ENCODE results near the gene UQCR11.

UQCR11 gene

DNA sequence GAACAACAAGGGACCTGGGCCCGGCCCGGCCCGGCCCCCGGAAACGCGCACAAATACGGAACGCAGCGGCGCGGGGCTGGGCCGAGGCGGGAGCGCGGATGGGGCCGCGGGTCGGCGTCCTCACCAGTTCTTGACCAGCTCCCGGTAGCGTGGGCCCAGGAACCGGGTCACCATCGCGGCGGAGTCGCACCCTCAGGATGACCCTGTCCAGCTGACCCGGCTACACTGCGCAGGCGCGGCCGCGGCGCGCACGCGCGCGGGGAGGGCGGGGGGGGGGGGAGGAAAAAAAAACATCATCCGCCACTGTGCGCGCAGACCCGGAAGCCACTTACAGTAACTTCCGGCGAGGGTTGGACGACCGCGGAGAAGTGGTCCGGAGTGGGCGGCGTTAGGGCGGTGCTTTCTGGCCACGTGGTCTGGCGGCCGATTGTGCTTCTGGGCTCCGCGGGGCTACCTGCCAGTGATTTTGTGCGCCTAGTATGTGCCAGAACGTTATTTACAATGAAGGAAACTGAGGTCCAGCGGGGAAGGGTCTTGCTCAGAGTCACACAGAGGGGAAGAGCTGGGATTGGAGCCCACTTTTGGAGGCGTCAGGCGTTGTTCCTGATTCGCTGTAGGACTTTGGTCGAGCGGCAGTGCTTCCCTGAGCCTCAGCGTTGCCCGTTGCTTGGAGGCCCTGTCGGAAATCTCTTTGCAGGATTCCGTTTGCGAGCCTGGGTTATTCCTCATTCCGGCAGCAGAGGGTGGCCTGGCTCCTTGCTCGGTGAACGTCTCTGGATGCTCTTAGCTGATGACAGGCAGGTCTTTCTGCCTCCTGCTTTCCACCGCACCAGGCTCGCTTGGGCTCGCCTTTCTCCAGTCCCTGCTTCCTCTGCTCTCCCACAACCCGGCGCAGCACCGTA is at the start of gene UQCR11:
Gene UQCR11, minus strand, starts transcription at position 227 of the 902 bp plus-strand sequence. Its CDS starts 53 bp downstream, at position 174.
- H3K4me1 ChIP-seq (ENCODE audit: control insufficient read depth, insufficient read depth, low read length): no peaks in the 10 kb centered on the region
- whole genome bisulfite sequencing (ENCODE audit: insufficient coverage, insufficient read length): no CpG with 5 or more reads among the region's 79 CpGs

GRCh38 chr19:1654178-1654792 is 49.0 kb upstream of the UQCR11 start:
- Histone ChIP-seq H3K27me3 (ENCODE audit: control insufficient read depth, insufficient read depth, low read length) (no peaks in the 10 kb centered on the region), H3K36me3 (ENCODE audit: control insufficient read depth, insufficient read depth, low read length) (peaks cover 3% of the 10 kb centered on the region; the same call in 1 of the 2 replicates), H3K4me1 (ENCODE audit: control insufficient read depth, insufficient read depth, low read length) (0 out of 2 replicates have a peak, but pooled peaks cover 2% of the 10 kb centered on the region), H3K4me3 (ENCODE audit: low read length) (no peak overlapping the region), H3K27ac (ENCODE audit: low read length) (no peak overlapping the region), H3K9me3 (ENCODE audit: control insufficient read depth, insufficient read depth, low read length) (no peaks in the 10 kb centered on the region)
- no peak for DNase-seq (ENCODE audit: low read depth, low spot score)
- WGBS (ENCODE audit: insufficient coverage, insufficient read length): no CpG with 5 or more reads among the region's 18 CpGs

More for the DNA sequence above, at the start of gene UQCR11:
- H3K4me3 ChIP-seq (ENCODE audit: low read length): peak within 1 kb of the TSS; percentile 80
- peak; percentile 72 for DNase-seq (ENCODE audit: low read depth, low spot score)
- peaks cover 11% of the 10 kb centered on the region for H3K36me3 ChIP-seq (ENCODE audit: control insufficient read depth, insufficient read depth, low read length)
- no peak within 1 kb of the TSS for H3K27ac ChIP-seq (ENCODE audit: low read length)
- H3K9me3 ChIP-seq (ENCODE audit: control insufficient read depth, insufficient read depth, low read length): no peaks in the 10 kb centered on the region
- H3K27me3 ChIP-seq (ENCODE audit: control insufficient read depth, insufficient read depth, low read length): no peaks in the 10 kb centered on the region

DNA sequence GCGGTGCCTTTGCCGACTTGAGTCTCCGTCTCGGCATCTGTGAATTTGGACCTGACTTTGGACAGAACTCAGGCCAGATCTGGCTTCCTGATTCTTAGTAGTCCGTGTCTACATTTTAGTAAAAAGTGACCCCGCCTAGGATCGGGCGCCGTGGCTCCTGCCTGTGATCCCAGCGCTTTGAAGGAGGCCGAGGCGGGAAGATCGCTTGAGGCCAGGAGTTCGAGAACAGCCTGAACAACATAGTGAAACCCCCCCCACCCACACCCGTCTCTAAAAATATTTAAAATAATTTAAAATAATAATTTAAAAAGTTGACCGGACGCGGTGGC is 48.0 kb upstream of the UQCR11 start:
- Histone ChIP-seq H3K27ac (ENCODE audit: low read length) (no peak overlapping the region), H3K9me3 (ENCODE audit: control insufficient read depth, insufficient read depth, low read length) (no peaks in the 10 kb centered on the region), H3K4me1 (ENCODE audit: control insufficient read depth, insufficient read depth, low read length) (0 out of 2 replicates have a peak, but pooled peaks cover 2% of the 10 kb centered on the region), H3K4me3 (ENCODE audit: low read length) (peak overlapping the region; percentile 25; the same call in 1 of the 2 replicates), H3K36me3 (ENCODE audit: control insufficient read depth, insufficient read depth, low read length) (peaks cover 10% of the 10 kb centered on the region), H3K27me3 (ENCODE audit: control insufficient read depth, insufficient read depth, low read length) (no peaks in the 10 kb centered on the region)
- no CpG with 5 or more reads among the region's 18 CpGs for WGBS (ENCODE audit: insufficient coverage, insufficient read length)
- no peak for DNase-seq (ENCODE audit: low read depth, low spot score)

DNA sequence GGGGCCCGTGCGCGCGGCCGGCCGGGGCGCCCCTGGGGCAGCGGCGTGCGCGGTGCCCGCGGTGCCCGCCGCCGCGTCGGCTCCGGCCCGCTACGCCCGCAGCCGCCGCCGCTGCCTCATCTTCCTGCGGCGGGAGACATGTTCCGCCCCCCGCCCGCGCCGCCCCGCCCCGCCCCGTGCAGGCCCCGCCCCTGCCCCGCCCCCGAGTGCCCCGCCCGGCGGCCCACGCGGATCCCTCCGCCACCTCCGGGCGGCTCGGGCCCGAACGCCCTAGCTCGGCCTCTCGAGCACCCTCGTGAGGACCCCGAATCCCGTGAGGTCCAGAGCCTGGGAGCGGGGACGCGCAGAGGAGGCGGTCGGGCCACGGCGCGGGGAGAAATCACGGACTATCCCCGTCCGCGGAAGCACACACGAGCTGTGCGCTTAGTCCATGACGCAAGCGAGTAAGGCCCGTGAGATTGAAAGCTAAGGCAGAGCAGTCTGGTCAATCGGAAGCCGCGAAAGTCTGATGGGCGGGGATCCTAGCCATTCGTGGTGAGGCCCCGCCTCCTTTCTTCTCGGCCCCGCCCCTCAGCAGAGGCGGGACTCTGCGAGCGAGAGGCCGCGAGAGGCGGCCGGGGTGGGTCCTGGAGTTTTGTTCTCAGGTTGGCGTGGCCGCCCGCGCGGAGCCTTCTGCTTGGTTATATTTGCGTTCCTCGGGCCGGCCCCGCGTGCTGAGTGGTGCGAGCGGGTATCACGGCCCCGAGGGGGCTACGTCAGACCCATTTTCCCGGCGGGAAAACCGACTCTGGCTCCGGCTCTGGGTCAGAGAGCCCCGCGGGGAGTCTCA is 47.4 kb upstream of the UQCR11 start, which contains the start of gene TCF3:
Gene TCF3, minus strand, starts transcription at position 145 of the 829 bp plus-strand sequence. CDS start 2,367 bp downstream, outside the sequence.
- no CpG with 5 or more reads among the region's 107 CpGs for WGBS (ENCODE audit: insufficient coverage, insufficient read length)
- Histone ChIP-seq H3K9me3 (ENCODE audit: control insufficient read depth, insufficient read depth, low read length) (no peaks in the 10 kb centered on the region), H3K4me1 (ENCODE audit: control insufficient read depth, insufficient read depth, low read length) (0 out of 2 replicates have a peak, but pooled peaks cover 2% of the 10 kb centered on the region), H3K4me3 (ENCODE audit: low read length) (peak within 1 kb of the TSS; percentile 82; the same call in 1 of the 2 replicates), H3K27me3 (ENCODE audit: control insufficient read depth, insufficient read depth, low read length) (no peaks in the 10 kb centered on the region), H3K36me3 (ENCODE audit: control insufficient read depth, insufficient read depth, low read length) (peaks cover 16% of the 10 kb centered on the region), H3K27ac (ENCODE audit: low read length) (no peak within 1 kb of the TSS)
- DNase-seq (ENCODE audit: low read depth, low spot score): peak; percentile 91

- no CpG with 5 or more reads among the region's 101 CpGs for WGBS (ENCODE audit: insufficient coverage, insufficient read length)
- peak overlapping the region; percentile 82; the same call in 1 of the 2 replicates for H3K4me3 ChIP-seq (ENCODE audit: low read length)
- DNase-seq (ENCODE audit: low read depth, low spot score): no peak
Observed at GRCh38 chr19:1651568-1652291, 46.5 kb upstream of the UQCR11 start.

GRCh38 chr19:1650650-1651567 is 45.6 kb upstream of the UQCR11 start:
- H3K36me3 ChIP-seq (ENCODE audit: control insufficient read depth, insufficient read depth, low read length): peaks cover 32% of the 10 kb centered on the region
- no peaks in the 10 kb centered on the region for H3K9me3 ChIP-seq (ENCODE audit: control insufficient read depth, insufficient read depth, low read length)
- H3K27me3 ChIP-seq (ENCODE audit: control insufficient read depth, insufficient read depth, low read length): no peaks in the 10 kb centered on the region
- H3K4me1 ChIP-seq (ENCODE audit: control insufficient read depth, insufficient read depth, low read length): peaks cover 2% of the 10 kb centered on the region; the same call in 1 of the 2 replicates
- peak overlapping the region; percentile 82 for H3K4me3 ChIP-seq (ENCODE audit: low read length)
- WGBS (ENCODE audit: insufficient coverage, insufficient read length): no CpG with 5 or more reads among the region's 36 CpGs
- DNase-seq (ENCODE audit: low read depth, low spot score): no peak
- no peak overlapping the region for H3K27ac ChIP-seq (ENCODE audit: low read length)

More at GRCh38 chr19:1651568-1652291, 46.5 kb upstream of the UQCR11 start:
- H3K27me3 ChIP-seq (ENCODE audit: control insufficient read depth, insufficient read depth, low read length): no peaks in the 10 kb centered on the region
- H3K9me3 ChIP-seq (ENCODE audit: control insufficient read depth, insufficient read depth, low read length): no peaks in the 10 kb centered on the region
- H3K36me3 ChIP-seq (ENCODE audit: control insufficient read depth, insufficient read depth, low read length): peaks cover 25% of the 10 kb centered on the region
- peaks cover 2% of the 10 kb centered on the region; the same call in 1 of the 2 replicates for H3K4me1 ChIP-seq (ENCODE audit: control insufficient read depth, insufficient read depth, low read length)
- H3K27ac ChIP-seq (ENCODE audit: low read length): no peak overlapping the region

- WGBS (ENCODE audit: insufficient coverage, insufficient read length): no CpG with 5 or more reads among the region's 20 CpGs
- peaks cover 2% of the 10 kb centered on the region; the same call in 1 of the 2 replicates for H3K4me1 ChIP-seq (ENCODE audit: control insufficient read depth, insufficient read depth, low read length)
- DNase-seq (ENCODE audit: low read depth, low spot score): no peak
- H3K36me3 ChIP-seq (ENCODE audit: control insufficient read depth, insufficient read depth, low read length): peaks cover 40% of the 10 kb centered on the region
- H3K9me3 ChIP-seq (ENCODE audit: control insufficient read depth, insufficient read depth, low read length): no peaks in the 10 kb centered on the region
- no peak overlapping the region for H3K27ac ChIP-seq (ENCODE audit: low read length)
- H3K27me3 ChIP-seq (ENCODE audit: control insufficient read depth, insufficient read depth, low read length): no peaks in the 10 kb centered on the region
- peak overlapping the region; percentile 82; the same call in 1 of the 2 replicates for H3K4me3 ChIP-seq (ENCODE audit: low read length)
Observed at GRCh38 chr19:1649706-1650649, 44.7 kb upstream of the UQCR11 start.

GRCh38 chr19:1648920-1649541 is 43.8 kb upstream of the UQCR11 start:
- H3K27me3 ChIP-seq (ENCODE audit: control insufficient read depth, insufficient read depth, low read length): no peaks in the 10 kb centered on the region
- no peak overlapping the region for H3K27ac ChIP-seq (ENCODE audit: low read length)
- peaks cover 2% of the 10 kb centered on the region; the same call in 1 of the 2 replicates for H3K4me1 ChIP-seq (ENCODE audit: control insufficient read depth, insufficient read depth, low read length)
- no peak for DNase-seq (ENCODE audit: low read depth, low spot score)
- H3K36me3 ChIP-seq (ENCODE audit: control insufficient read depth, insufficient read depth, low read length): peaks cover 46% of the 10 kb centered on the region
- no CpG with 5 or more reads among the region's 23 CpGs for WGBS (ENCODE audit: insufficient coverage, insufficient read length)
- no peak overlapping the region for H3K4me3 ChIP-seq (ENCODE audit: low read length)
- H3K9me3 ChIP-seq (ENCODE audit: control insufficient read depth, insufficient read depth, low read length): no peaks in the 10 kb centered on the region
